ENCODE data around the gene ASCC1.
"Not testable (repeated sequence)": the region's sequence is repeated elsewhere in the genome, so short reads cannot be mapped to it uniquely, and the experiment has no call there.

The ASCC1 gene

GRCh38 chr10:72249176-72249862 lies 33.2 kb upstream of the ASCC1 start:
- in situ Hi-C loops (cut with MboI; ENCODE audit: low sequenced_read_pairs), result not testable (repeated sequence)

GRCh38 chr10:72248468-72249151 lies 32.5 kb upstream of the ASCC1 start:
- in situ Hi-C loops (cut with MboI; ENCODE audit: low sequenced_read_pairs), result no loop called here

GRCh38 chr10:72245949-72246525 lies 30.0 kb upstream of the ASCC1 start:
- in situ Hi-C loops (cut with MboI; ENCODE audit: low sequenced_read_pairs), result no loop called here

GRCh38 chr10:72244573-72245038 lies 28.5 kb upstream of the ASCC1 start:
- in situ Hi-C loops (cut with MboI; ENCODE audit: low sequenced_read_pairs), result no loop called here

- in situ Hi-C loops (cut with MboI; ENCODE audit: low sequenced_read_pairs), result no loop called here
Observed at GRCh38 chr10:72243822-72244437, 27.9 kb upstream of the ASCC1 start.

- in situ Hi-C loops (cut with MboI; ENCODE audit: low sequenced_read_pairs), result no loop called here
Observed at GRCh38 chr10:72242675-72243074, 26.6 kb upstream of the ASCC1 start.

GRCh38 chr10:72241691-72242252 lies 25.7 kb upstream of the ASCC1 start:
- in situ Hi-C loops (cut with MboI; ENCODE audit: low sequenced_read_pairs), result no loop called here

- in situ Hi-C loops (cut with MboI; ENCODE audit: low sequenced_read_pairs), result no loop called here
Observed at GRCh38 chr10:72240371-72240770, 24.3 kb upstream of the ASCC1 start.

- in situ Hi-C loops (cut with MboI; ENCODE audit: low sequenced_read_pairs), result no loop called here
Observed at GRCh38 chr10:72239409-72239808, 23.3 kb upstream of the ASCC1 start.

- in situ Hi-C loops (cut with MboI; ENCODE audit: low sequenced_read_pairs), result no loop called here
Observed at GRCh38 chr10:72238392-72239175, 22.5 kb upstream of the ASCC1 start.

- in situ Hi-C loops (cut with MboI; ENCODE audit: low sequenced_read_pairs), result no loop called here
Observed at GRCh38 chr10:72235544-72236279, 19.6 kb upstream of the ASCC1 start.

- in situ Hi-C loops (cut with MboI; ENCODE audit: low sequenced_read_pairs), result no loop called here
Observed at GRCh38 chr10:72234560-72235095, 18.6 kb upstream of the ASCC1 start.

GRCh38 chr10:72233621-72234020 lies 17.5 kb upstream of the ASCC1 start:
- in situ Hi-C loops (cut with MboI; ENCODE audit: low sequenced_read_pairs), result no loop called here

- in situ Hi-C loops (cut with MboI; ENCODE audit: low sequenced_read_pairs), result no loop called here
Observed at GRCh38 chr10:72229261-72230251, 13.5 kb upstream of the ASCC1 start.

- in situ Hi-C loops (cut with MboI; ENCODE audit: low sequenced_read_pairs), result no loop called here
Observed at GRCh38 chr10:72228318-72228751, 12.3 kb upstream of the ASCC1 start.

- in situ Hi-C loops (cut with MboI; ENCODE audit: low sequenced_read_pairs), result no loop called here
Observed at GRCh38 chr10:72227826-72228225, 11.8 kb upstream of the ASCC1 start.

- in situ Hi-C loops (cut with MboI; ENCODE audit: low sequenced_read_pairs), result no loop called here
Observed at GRCh38 chr10:72226418-72227027, 10.4 kb upstream of the ASCC1 start.

GRCh38 chr10:72224191-72224590 lies 8.1 kb upstream of the ASCC1 start:
- in situ Hi-C loops (cut with MboI; ENCODE audit: low sequenced_read_pairs), result not testable (repeated sequence)
